Measurements from ENCODE around the gene OR7C1. TPM values are rescaled to one million over a fixed set of nuclear protein-coding genes. Genes with fewer than 3 reads are reported as not detected.
A peak's percentile ranks its signal among the peaks of the same experiment; 100 is the strongest.

The OR7C1 gene
- total RNA-seq, result 0.03 TPM in 1 of 2 replicates, not detected in the other
- 0.02 and 1.2 TPM in 2 replicates for polyA plus RNA-seq

GRCh38 chr19:14835011-14835410, at the start of gene OR7C1, which contains the start of gene OR7A5:
OR7C1 (minus strand) TSS chr19:14835185; CDS start chr19:14800136, 35,049 bp downstream.
OR7A5 (minus strand) TSS chr19:14835185; CDS start chr19:14828241, 6,944 bp downstream.
- H2AFZ ChIP-seq, result no peak within 1 kb of the TSS
- H4K20me1 ChIP-seq (ENCODE audit: insufficient read depth, poor library complexity, severe bottlenecking), result no peaks in the 10 kb centered on the region
- H3K27ac ChIP-seq, result no peak within 1 kb of the TSS
- no peaks in the 10 kb centered on the region for H3K79me2 ChIP-seq
- no peak for DNase-seq (ENCODE audit: low spot score)
- H3K4me2 ChIP-seq, result no peak within 1 kb of the TSS
- no peak within 1 kb of the TSS for H3K4me3 ChIP-seq
- TF ChIP-seq CTCF (IDR thresholded peaks at IDR 0.05; ENCODE audit: poor library complexity) (no peak), EZH2phosphoT487 (IDR thresholded peaks at IDR 0.05; ENCODE audit: low read depth, severe bottlenecking, unreplicated experiment) (no peak), EZH2 (IDR thresholded peaks at IDR 0.05; ENCODE audit: borderline replicate concordance) (no peak)
- H3K4me1 ChIP-seq (ENCODE audit: insufficient read depth), result no peaks in the 10 kb centered on the region
- no peaks in the 10 kb centered on the region for H3K27me3 ChIP-seq
- WGBS (ENCODE audit: low lambda C conversion rate, missing lambda C conversion rate), result 67% methylated on average over 1 of the region's 1 CpG
- no peaks in the 10 kb centered on the region for H3K9me3 ChIP-seq (ENCODE audit: low read depth)
- no peaks in the 10 kb centered on the region for H3K36me3 ChIP-seq (replicated peaks; ENCODE audit: insufficient read depth, low read depth)
- no peaks in the 10 kb centered on the region for H3K9me2 ChIP-seq (replicated peaks; ENCODE audit: insufficient read depth)

DNA sequence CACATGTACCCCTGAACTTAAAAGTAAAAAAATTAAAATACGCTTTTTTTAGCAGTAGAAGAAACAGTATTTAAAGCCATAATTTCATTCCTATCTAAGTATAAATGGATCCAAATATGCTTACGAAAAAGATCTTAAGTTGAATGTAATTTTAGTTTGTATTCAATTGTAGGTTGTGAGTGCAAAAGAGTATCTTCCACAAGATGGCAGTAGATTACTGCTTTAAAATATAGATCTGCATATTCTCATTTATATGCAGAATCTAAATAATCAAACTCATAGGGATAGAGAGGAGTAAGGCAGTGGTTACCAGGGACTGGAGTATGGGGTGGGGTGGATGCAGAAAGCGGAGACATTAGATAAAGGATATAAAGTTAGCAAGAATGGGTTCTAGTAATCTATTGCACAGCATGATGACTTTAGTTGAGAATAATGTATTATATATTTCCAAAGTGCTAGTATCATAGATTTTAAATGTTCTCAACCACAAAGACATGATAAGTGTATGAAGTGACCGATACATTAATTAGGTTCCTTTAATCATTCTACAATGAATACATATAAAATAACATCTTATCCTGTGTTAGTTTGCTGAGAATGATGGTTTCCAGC, 36.7 kb upstream of the OR7C1 start:
- H3K4me3 ChIP-seq, result no peak overlapping the region
- DNase-seq (ENCODE audit: low spot score), result no peak
- TF ChIP-seq CTCF (IDR thresholded peaks at IDR 0.05; ENCODE audit: poor library complexity) (peak; percentile 36), EZH2 (IDR thresholded peaks at IDR 0.05; ENCODE audit: borderline replicate concordance) (no peak), EZH2phosphoT487 (IDR thresholded peaks at IDR 0.05; ENCODE audit: low read depth, severe bottlenecking, unreplicated experiment) (no peak)
- no peaks in the 10 kb centered on the region for H3K36me3 ChIP-seq (replicated peaks; ENCODE audit: insufficient read depth, low read depth)
- H3K4me2 ChIP-seq, result no peak overlapping the region
- H4K20me1 ChIP-seq (ENCODE audit: insufficient read depth, poor library complexity, severe bottlenecking), result no peaks in the 10 kb centered on the region
- H3K9me3 ChIP-seq (ENCODE audit: low read depth), result no peaks in the 10 kb centered on the region
- H3K27me3 ChIP-seq, result no peaks in the 10 kb centered on the region
- H3K4me1 ChIP-seq (ENCODE audit: insufficient read depth), result no peaks in the 10 kb centered on the region
- WGBS (ENCODE audit: low lambda C conversion rate, missing lambda C conversion rate), result 90% methylated on average over 4 of the region's 4 CpGs
- no peaks in the 10 kb centered on the region for H3K79me2 ChIP-seq
- no peak overlapping the region for H2AFZ ChIP-seq
- no peaks in the 10 kb centered on the region for H3K9me2 ChIP-seq (replicated peaks; ENCODE audit: insufficient read depth)
- H3K27ac ChIP-seq, result no peak overlapping the region

DNA sequence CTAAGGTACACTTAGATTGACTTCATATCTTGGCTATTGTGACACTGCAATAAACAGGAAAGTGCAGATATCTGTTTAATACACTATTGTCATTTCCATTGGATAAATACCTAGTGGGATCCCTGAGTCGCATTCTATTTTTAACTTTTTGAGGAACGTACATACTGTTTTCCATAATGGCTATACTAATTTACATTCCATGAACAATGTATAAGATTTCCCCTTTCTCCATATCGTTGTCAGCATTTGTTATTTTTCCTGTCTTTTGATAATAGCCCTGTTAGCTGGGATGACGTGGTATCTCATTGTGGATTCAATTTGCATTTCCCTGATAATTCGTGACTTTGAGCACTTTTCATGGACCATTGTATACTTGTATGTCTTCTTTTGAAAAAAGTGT, 33.5 kb upstream of the OR7C1 start:
- Histone ChIP-seq H3K4me2 (no peak overlapping the region), H4K20me1 (ENCODE audit: insufficient read depth, poor library complexity, severe bottlenecking) (no peaks in the 10 kb centered on the region), H3K9me3 (ENCODE audit: low read depth) (no peaks in the 10 kb centered on the region), H3K4me3 (no peak overlapping the region), H3K9me2 (replicated peaks; ENCODE audit: insufficient read depth) (no peaks in the 10 kb centered on the region), H3K36me3 (replicated peaks; ENCODE audit: insufficient read depth, low read depth) (no peaks in the 10 kb centered on the region), H3K4me1 (ENCODE audit: insufficient read depth) (no peaks in the 10 kb centered on the region), H3K79me2 (no peaks in the 10 kb centered on the region), H3K27me3 (no peaks in the 10 kb centered on the region), H2AFZ (no peak overlapping the region), H3K27ac (no peak overlapping the region)
- WGBS (ENCODE audit: low lambda C conversion rate, missing lambda C conversion rate), result 63% methylated on average over 5 of the region's 5 CpGs
- DNase-seq (ENCODE audit: low spot score), result no peak
- TF ChIP-seq CTCF (IDR thresholded peaks at IDR 0.05; ENCODE audit: poor library complexity), result no peak
- no peak for TF ChIP-seq EZH2 (IDR thresholded peaks at IDR 0.05; ENCODE audit: borderline replicate concordance)
- TF ChIP-seq EZH2phosphoT487 (IDR thresholded peaks at IDR 0.05; ENCODE audit: low read depth, severe bottlenecking, unreplicated experiment), result no peak
